GM12878 (cell line): ENCODE measurements around the gene FAP. TPM values are rescaled to one million over a fixed set of nuclear protein-coding genes. Genes with fewer than 3 reads are reported as not detected.

ENCODE experiments used
- ATAC-seq: fragments of 200-7000 bp; cut with Tn5 transposase; 3 replicates; pipeline ENCODE4 v1.9.1; 2020; ENCODE audit warnings: mild to moderate bottlenecking, moderate library complexity
- BruUV-seq: library from RNA; stranded (reverse); fragments of 400-500 nt; replicated peaks from 2 replicates; lab custom pipeline; 2021; lab: Mats Ljungman, UMichigan
- CTCF ChIA-PET: fragments of 300-600 bp; sonication (Branson Sonifier 250); formaldehyde crosslinking; extraction: SDS; loops from one replicate; lab custom pipeline; 2021; ENCODE audit warnings: inconsistent platforms; lab: Yijun Ruan, JAX
- POLR2A ChIA-PET: fragments of 350-600 bp; formaldehyde crosslinking; extraction: SDS; loops from one replicate; lab custom pipeline; 2021; ENCODE audit warnings: inconsistent platforms; lab: Charles Lee
- RAD21 ChIA-PET: fragments of 300-600 bp; sonication (Branson Sonifier 250); formaldehyde crosslinking; loops from one replicate; lab custom pipeline; 2023; ENCODE audit warnings: antibody characterized with exemption; ENCODE audit not compliant: unreplicated experiment; lab: Charles Lee
- SMC1A ChIA-PET: fragments of 300-600 bp; sonication (Branson Sonifier 250); formaldehyde crosslinking; loops from one replicate; lab custom pipeline; 2023; ENCODE audit not compliant: unreplicated experiment, uncharacterized antibody; lab: Charles Lee
- DNase-seq: peaks from one replicate; pipeline ENCODE4 v3.0.0-alpha.2; 2011; ENCODE audit warnings: low read depth, low spot score
- FAIRE-seq: peaks from 3 replicates; lab custom pipeline; 2011; peaks lifted over from hg19 to GRCh38; lab: Jason Lieb, UNC
- H2AFZ ChIP-seq: 2 replicates; pipeline ENCODE4 v1.6.0; 2011; ENCODE audit warnings: low read depth, low read length, control low read depth; ENCODE audit not compliant: control insufficient read depth
- H3K27ac ChIP-seq: 2 replicates; pipeline ENCODE4 v1.5.1; 2011; ENCODE audit warnings: control low read depth; ENCODE audit not compliant: control insufficient read depth, insufficient read depth
- H3K27me3 ChIP-seq, 2 experiments: replicated peaks in 1 of 2; 2 replicates each; pipeline versions ENCODE4 v1.6.0 to v1.6.1; 2011; ENCODE audit warnings: low read length in 1 of 2; ENCODE audit not compliant: control insufficient read depth in 2 of 2, insufficient read depth in 2 of 2
- H3K36me3 ChIP-seq, 2 experiments: 2 replicates each; pipeline ENCODE4 v1.5.1; 2011; ENCODE audit warnings: low read length in 1 of 2; ENCODE audit not compliant: control insufficient read depth in 2 of 2, insufficient read depth in 2 of 2
- H3K4me1 ChIP-seq: 2 replicates; pipeline ENCODE4 v1.6.1; 2011; ENCODE audit warnings: mild to moderate bottlenecking, low read length, moderate library complexity, mixed read lengths; ENCODE audit not compliant: control insufficient read depth, insufficient read depth
- H3K4me2 ChIP-seq: 2 replicates; pipeline ENCODE4 v1.6.0; 2011; ENCODE audit warnings: control low read depth; ENCODE audit not compliant: control insufficient read depth, insufficient read depth
- H3K4me3 ChIP-seq: fragments of 200-600 bp; sonication (generic); 2 replicates; pipeline ENCODE4 v1.5.1; 2016
- H3K79me2 ChIP-seq: 2 replicates; pipeline ENCODE4 v1.6.0; 2011; ENCODE audit warnings: low read length; ENCODE audit not compliant: control insufficient read depth, insufficient read depth
- H3K9ac ChIP-seq: 2 replicates; pipeline ENCODE4 v1.8.0; 2011; ENCODE audit warnings: low read length, control low read depth, mixed read lengths; ENCODE audit not compliant: control insufficient read depth, insufficient read depth
- H3K9me3 ChIP-seq: replicated peaks from 3 replicates; pipeline ENCODE4 v1.5.1; 2011; ENCODE audit warnings: mild to moderate bottlenecking, low read length; ENCODE audit not compliant: control insufficient read depth, insufficient read depth
- H4K20me1 ChIP-seq: 2 replicates; pipeline ENCODE4 v1.6.0; 2011; ENCODE audit not compliant: control insufficient read depth, insufficient read depth
- BMI1 ChIP-seq: fragments of 450-650 bp; IDR thresholded peaks from 2 replicates; pipeline ENCODE4 v1.6.1; 2016; ENCODE audit warnings: mild to moderate bottlenecking, moderate library complexity, borderline replicate concordance
- ETV6 ChIP-seq, 2 experiments: fragments of 450-650 bp in 1 of 2; IDR thresholded peaks in 1 of 2; conservative IDR thresholded peaks in 1 of 2; 2 replicates each; pipeline ENCODE4 v1.6.1; 2014; ENCODE audit warnings: antibody characterized with exemption in 1 of 2, borderline replicate concordance in 1 of 2, low read depth in 1 of 2, mild to moderate bottlenecking in 1 of 2, moderate library complexity in 1 of 2
- HSF1 ChIP-seq: fragments of 150-350 bp; IDR thresholded peaks from 2 replicates; pipeline ENCODE4 v1.6.1; 2014; ENCODE audit warnings: mild to moderate bottlenecking, low read depth, low read length
- MTA2 ChIP-seq: fragments of 450-650 bp; IDR thresholded peaks from 2 replicates; pipeline ENCODE4 v1.6.1; 2016; ENCODE audit warnings: low read depth, mild to moderate bottlenecking, moderate library complexity
- MTA3 ChIP-seq: IDR thresholded peaks from 2 replicates; pipeline ENCODE4 v1.6.1; 2012; ENCODE audit warnings: low read length, inconsistent platforms, borderline replicate concordance
- NR2C1 ChIP-seq: fragments of 450-650 bp; IDR thresholded peaks from 2 replicates; pipeline ENCODE4 v1.6.1; 2017; ENCODE audit warnings: antibody characterized with exemption, mild to moderate bottlenecking, moderate library complexity
- NR2F1 ChIP-seq: fragments of 450-650 bp; conservative IDR thresholded peaks from 2 replicates; pipeline ENCODE4 v1.6.1; 2017; ENCODE audit warnings: mild to moderate bottlenecking
- RAD51 ChIP-seq: fragments of 450-650 bp; IDR thresholded peaks from 2 replicates; pipeline ENCODE4 v1.6.1; 2016; ENCODE audit warnings: moderate library complexity, mild to moderate bottlenecking, inconsistent platforms
- RBBP5 ChIP-seq: fragments of 200-600 bp; sonication (generic); conservative IDR thresholded peaks from 2 replicates; pipeline ENCODE4 v1.6.1; 2016
- USF2 ChIP-seq: IDR thresholded peaks from 2 replicates; pipeline ENCODE4 v1.6.1; 2011; ENCODE audit warnings: low read depth, low read length, improper control_type of control experiment, borderline replicate concordance
- ZZZ3 ChIP-seq: IDR thresholded peaks from 2 replicates; pipeline ENCODE4 v1.6.1; 2011; ENCODE audit warnings: low read depth; ENCODE audit not compliant: control insufficient read depth, insufficient read length
- WGBS: methylation state at CpG from one replicate; pipeline ENCODE4 v1.1.6; 2016; ENCODE audit warnings: low lambda C conversion rate; ENCODE audit not compliant: insufficient replicate concordance, insufficient coverage; ENCODE audit errors: missing lambda C conversion rate; 5-methylcytosine and 5-hydroxymethylcytosine counted together
- in situ Hi-C: fragments of 300-500 bp; cut with MboI; formaldehyde crosslinking; loops from 9 replicates; pipeline ENCODE4 v1.14.3; 2018; ENCODE audit warnings: mixed read lengths
- intact Hi-C: fragments of 100-400 bp; cut with micrococcal nuclease; formaldehyde crosslinking; loops from one replicate; pipeline ENCODE4 v1.14.2; 2022; ENCODE audit not compliant: unreplicated experiment
- polyA plus RNA-seq, 11 experiments: library from polyadenylated mRNA; depleted of rRNA in 4 of 11; unstranded in 6 of 11; stranded (reverse) in 5 of 11; fragments of >200 nt; fragmentation: Nextera tagmentation in 4 of 11; fragmentation: Illumina TruSeq in 1 of 11; extraction: Ambion mirVana in 4 of 11; extraction: Trizol in 1 of 11; gene quantifications; 1 replicate in 1 of 11; 2 replicates in 10 of 11; pipeline versions ENCODE4 v1.2.1 to v1.2.3, GENCODE V29; 2011 to 2016; ENCODE audit warnings: inconsistent platforms in 2 of 11, missing spikeins in 2 of 11, low read depth in 1 of 11
- total RNA-seq, 4 experiments: library from RNA; depleted of rRNA in 3 of 4; stranded (reverse); fragments of >200 nt in 3 of 4; fragmentation: Illumina TruSeq in 1 of 4; extraction: Trizol in 1 of 4; gene quantifications; 2 replicates each; pipeline versions ENCODE4 v1.2.1 to v1.2.3, GENCODE V29; 2013 to 2021

Gene FAP
- total and polyA plus RNA-seq, 10 of the 15 experiments (the other 5 are each of a cell fraction or from before 2014, with no cell fraction given), result 0.16 TPM; not detected in 9

GRCh38 chr2:162258686-162259085, 15.4 kb upstream of the FAP start:
- Histone ChIP-seq H3K4me1 (peaks cover 7% of the 10 kb centered on the region), H3K4me3 (no peak overlapping the region), H3K9ac (no peak overlapping the region), H4K20me1 (no peaks in the 10 kb centered on the region), H3K79me2 (no peaks in the 10 kb centered on the region), H2AFZ (no peak overlapping the region), H3K27me3 (no peaks in the 10 kb centered on the region), H3K36me3 (peaks cover 0 to 3% of the 10 kb centered on the region in 2 experiments; a peak in 1 of 4 replicates), H3K9me3 (no peaks in the 10 kb centered on the region), H3K4me2 (no peak overlapping the region), H3K27ac (no peak overlapping the region)
- ChIA-PET POLR2A (no interaction called here), RAD21 (no interaction called here), CTCF (interaction anchor here (1.2 to 1.6 kb wide), 3 partner anchors 38 to 41 kb away, joined by 3 to 4 read pairs (median 3); no protein-coding TSS in a partner anchor), SMC1A (interaction anchor here (1.2 kb wide), 2 partner anchors 12 to 31 kb away, joined by 3 read pairs; no protein-coding TSS in a partner anchor)
- 83% methylated on average over 2 of the region's 2 CpGs for WGBS
- intact Hi-C loops (no loop called here), in situ Hi-C loops (no loop called here)
- TF ChIP-seq USF2, result no peak
- no peak for TF ChIP-seq MTA2
- TF ChIP-seq BMI1, result no peak
- TF ChIP-seq ZZZ3, result no peak
- no peak for TF ChIP-seq RBBP5
- TF ChIP-seq NR2C1, result no peak
- no peak for TF ChIP-seq ETV6 (conservative IDR thresholded peaks at IDR 0.05 in 1 of 2, IDR thresholded peaks at IDR 0.05 in 1 of 2; ENCODE audit: borderline replicate concordance in 1 of 2, low read depth in 1 of 2)
- TF ChIP-seq NR2F1, result no peak
- TF ChIP-seq RAD51, result no peak
- no peak for TF ChIP-seq HSF1
- TF ChIP-seq MTA3, result no peak
- ATAC-seq (no peak), FAIRE-seq (no peak), DNase-seq (no peak)
- BruUV-seq, result no TSS peak
